ENCODE measurements around the gene ARMC6. TPM values are rescaled to one million over a fixed set of nuclear protein-coding genes. Genes with fewer than 3 reads are reported as not detected.

Gene ARMC6
- total and polyA plus RNA-seq, 2 of the 13 experiments (the other 11 are each of a cell fraction or from before 2014, with no cell fraction given) = 16.2 to 36.8 TPM

- peak; percentile 96 for TF ChIP-seq RXRA (CRISPR knock-in tag; IDR thresholded peaks at IDR 0.05)
- no peak for TF ChIP-seq MTF1 (CRISPR knock-in tag; IDR thresholded peaks at IDR 0.05)
- TF ChIP-seq MAX (IDR thresholded peaks at IDR 0.05) = peak; percentile 70
- TF ChIP-seq RAD21 (CRISPR knock-in tag; IDR thresholded peaks at IDR 0.05) = peak; percentile 43; the same call in 1 of the 2 replicates
- 0 out of 2 replicates have a peak, but pooled peaks have one; percentile 21 for TF ChIP-seq TGIF2 (CRISPR knock-in tag; IDR thresholded peaks at IDR 0.05)
- TF ChIP-seq ZNF788 (CRISPR knock-in tag; IDR thresholded peaks at IDR 0.05; ENCODE audit: borderline replicate concordance) = peak; percentile 45; the same call in 1 of the 2 replicates
- TF ChIP-seq FUBP1 (CRISPR knock-in tag; IDR thresholded peaks at IDR 0.05; ENCODE audit: borderline replicate concordance) = 0 out of 2 replicates have a peak, but pooled peaks have one; percentile 42
- TF ChIP-seq KAT8 (CRISPR knock-in tag; IDR thresholded peaks at IDR 0.05) = peak; percentile 31; the same call in 1 of the 2 replicates
- TF ChIP-seq ZZZ3 (CRISPR knock-in tag; IDR thresholded peaks at IDR 0.05; ENCODE audit: borderline replicate concordance) = peak; percentile 35; the same call in 1 of the 2 replicates
- TF ChIP-seq RBM22 (optimal IDR thresholded peaks at IDR 0.05; ENCODE audit: low read length) = peak; percentile 51
- no peak for TF ChIP-seq ZNF557 (CRISPR knock-in tag; IDR thresholded peaks at IDR 0.05)
- peak; percentile 12; the same call in 1 of the 2 replicates for TF ChIP-seq ZNF574 (CRISPR knock-in tag; IDR thresholded peaks at IDR 0.05)
- TF ChIP-seq ZUFSP (CRISPR knock-in tag; IDR thresholded peaks at IDR 0.05; ENCODE audit: borderline replicate concordance) = no peak
- 0 out of 2 replicates have a peak, but pooled peaks have one; percentile 32 for TF ChIP-seq DNMT1 (CRISPR knock-in tag; IDR thresholded peaks at IDR 0.05)
- peak; percentile 76; the same call in 1 of the 2 replicates for TF ChIP-seq ZSCAN29 (CRISPR knock-in tag; conservative IDR thresholded peaks at IDR 0.05)
- TF ChIP-seq ZFP36L1 (CRISPR knock-in tag; IDR thresholded peaks at IDR 0.05) = peak; percentile 50; the same call in 1 of the 2 replicates
- no peak; the same call in 1 of the 2 replicates for TF ChIP-seq ZNF329 (CRISPR knock-in tag; IDR thresholded peaks at IDR 0.05; ENCODE audit: low read depth)
- TF ChIP-seq ZIK1 (CRISPR knock-in tag; IDR thresholded peaks at IDR 0.05; ENCODE audit: borderline replicate concordance, low read depth) = peak; percentile 2; the same call in 1 of the 2 replicates
- peak; percentile 29 for TF ChIP-seq IKZF4 (CRISPR knock-in tag; IDR thresholded peaks at IDR 0.05; ENCODE audit: borderline replicate concordance, low read depth, not compliant biosample characterization)
- TF ChIP-seq RBAK (CRISPR knock-in tag; IDR thresholded peaks at IDR 0.05) = no peak
- 0 out of 2 replicates have a peak, but pooled peaks have one; percentile 42 for TF ChIP-seq CENPT (CRISPR knock-in tag; IDR thresholded peaks at IDR 0.05; ENCODE audit: low read depth)
- TF ChIP-seq ZMYM2 (CRISPR knock-in tag; IDR thresholded peaks at IDR 0.05) = peak; percentile 43; the same call in 1 of the 2 replicates
Observed at GRCh38 chr19:19063183-19064097, 30.0 kb downstream of the ARMC6 start, which contains the start of gene SLC25A42 (continued).

Measured in HepG2 (cell line).